DMS 273 treated with DMSO at 0.1 percent for 48 hours (cell line): ENCODE data around the gene GFM1.
"Not testable (repeated sequence)": the region's sequence is repeated elsewhere in the genome, so short reads cannot be mapped to it uniquely, and the experiment has no call there.

Source experiments
- DNase-seq: peaks from one replicate; lab custom pipeline; 2025; lab: John Stamatoyannopoulos, UW

The GFM1 gene

DNA sequence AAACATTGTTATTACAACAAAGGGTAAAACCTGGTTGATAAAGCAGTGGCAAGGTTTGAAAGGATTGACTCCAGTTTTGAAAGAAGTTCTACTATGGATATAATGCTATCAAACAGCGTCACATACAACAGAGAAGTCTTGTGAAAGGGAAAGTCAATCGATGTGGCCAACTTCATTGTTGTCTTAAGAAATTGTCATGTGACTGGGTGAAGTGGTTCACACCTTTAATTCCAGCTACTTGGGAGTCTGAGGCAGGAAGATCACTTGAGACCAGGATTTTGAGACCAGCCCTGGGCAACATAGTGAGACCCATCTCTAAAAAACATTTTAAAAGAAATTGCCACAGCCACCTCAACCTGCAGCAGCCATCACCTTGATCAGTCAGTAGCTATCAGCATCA lies 34.4 kb downstream of the GFM1 start:
- DNase-seq, result no peak

DNA sequence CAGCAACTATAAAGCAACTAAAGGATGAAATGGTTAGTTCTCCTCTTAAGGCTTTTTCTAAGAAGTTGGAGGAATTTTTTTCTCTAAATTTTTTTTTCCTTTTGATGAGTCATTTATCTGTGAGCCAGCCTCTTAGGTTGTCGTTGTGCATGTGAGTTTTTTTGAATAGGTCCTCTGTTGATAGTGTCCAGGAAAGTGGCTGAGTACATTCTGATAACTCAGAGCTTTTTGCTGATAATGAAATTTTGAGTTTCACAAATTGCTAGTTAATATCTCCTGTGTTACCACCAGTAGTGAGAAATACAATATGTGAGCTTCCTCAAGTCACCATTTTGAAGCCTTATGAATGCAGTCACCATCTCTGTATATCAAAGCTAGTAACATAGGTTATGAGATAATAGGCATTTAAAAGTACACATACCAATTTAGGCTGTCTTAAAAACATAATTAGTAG lies 35.2 kb downstream of the GFM1 start:
- no peak for DNase-seq

DNA sequence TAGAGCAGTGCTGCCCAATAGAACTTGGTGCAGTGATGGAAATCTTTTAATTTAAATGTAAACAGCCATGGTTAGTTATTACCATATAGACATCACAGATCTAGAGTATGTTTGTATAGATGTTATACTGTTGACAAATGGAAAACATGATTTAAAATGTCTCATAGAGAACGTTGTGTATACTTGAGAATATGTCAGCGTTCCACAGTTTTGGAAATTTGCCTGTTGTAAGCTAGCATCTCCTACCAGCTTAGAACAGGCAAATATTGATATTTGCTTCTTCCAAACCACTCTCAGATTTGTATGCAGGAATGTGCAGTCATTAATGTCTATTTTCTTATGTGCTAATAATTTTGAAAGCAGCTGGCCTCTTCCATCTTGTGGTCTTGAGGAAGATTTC lies 36.5 kb downstream of the GFM1 start:
- DNase-seq, result no peak

GRCh38 chr3:158683230-158683962 lies 39.1 kb downstream of the GFM1 start:
- DNase-seq, result no peak

GRCh38 chr3:158685159-158685558 lies 40.8 kb downstream of the GFM1 start:
- DNase-seq, result no peak

- DNase-seq, result not testable (repeated sequence)
Observed at GRCh38 chr3:158693866-158694456, 49.6 kb downstream of the GFM1 start.

- DNase-seq, result no peak
Observed at GRCh38 chr3:158696618-158697017, 52.3 kb downstream of the GFM1 start.

- no peak for DNase-seq
Observed at GRCh38 chr3:158700559-158700958, 56.2 kb downstream of the GFM1 start.

DNA sequence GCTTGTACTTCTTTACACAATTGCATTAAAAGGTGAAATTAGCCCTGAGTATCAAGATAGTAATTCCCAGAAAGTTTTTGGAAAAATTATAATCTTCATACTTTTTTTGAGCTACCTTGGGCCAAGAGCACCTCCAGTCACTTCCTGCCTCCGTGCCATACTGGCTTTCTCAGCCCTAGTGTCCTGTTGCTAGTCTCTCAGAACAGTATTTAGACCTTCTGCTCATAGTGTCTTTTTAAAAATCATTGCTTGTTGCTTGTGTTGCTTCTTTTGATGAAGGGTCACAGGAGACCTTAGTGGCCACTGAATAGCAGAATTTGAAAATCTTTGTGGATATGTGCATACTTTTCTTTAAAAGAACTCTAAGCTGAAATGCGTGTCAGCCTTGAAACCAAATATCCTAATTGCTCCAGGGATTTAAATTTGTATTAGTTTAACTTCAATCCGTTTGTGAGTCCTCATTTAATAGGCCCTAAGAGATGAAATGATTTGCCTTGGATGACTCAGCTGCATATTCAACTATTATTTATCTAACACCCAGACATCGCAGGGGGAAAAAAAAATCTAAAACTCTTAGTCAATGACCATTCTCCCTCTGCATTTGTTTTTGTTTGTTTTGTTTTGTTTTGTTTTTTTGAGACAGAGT lies 57.2 kb downstream of the GFM1 start:
- no peak for DNase-seq

DNA sequence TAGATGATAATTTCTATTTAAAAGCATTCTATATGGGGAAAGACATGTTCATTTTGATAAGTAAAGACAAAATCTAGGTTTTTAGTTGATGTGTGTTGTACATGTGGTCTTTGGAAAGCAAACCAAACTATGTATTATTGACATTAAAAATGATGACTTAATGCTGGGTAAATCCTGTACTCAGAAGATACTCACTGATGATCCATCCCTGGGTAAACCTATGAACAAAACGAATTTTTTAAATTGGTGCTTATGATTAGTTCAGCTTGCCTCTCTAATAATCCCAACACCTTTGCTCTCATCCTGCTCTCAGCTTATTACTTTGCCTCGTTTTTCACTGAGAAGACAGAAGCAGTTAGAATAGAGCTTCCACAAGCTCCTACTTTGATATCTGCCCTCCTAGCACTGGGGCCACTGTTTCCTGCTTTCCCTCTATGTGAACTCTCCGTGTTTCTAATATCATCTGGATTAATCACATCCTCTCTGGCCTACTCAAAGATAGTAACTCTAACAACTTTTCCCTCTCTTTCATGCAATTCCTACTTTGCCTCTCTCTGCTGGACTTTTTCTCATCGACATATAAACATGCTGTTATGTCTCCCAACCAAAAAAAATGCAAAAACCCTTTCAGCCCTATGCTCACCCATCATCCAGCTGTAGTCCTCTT lies 58.6 kb downstream of the GFM1 start:
- no peak for DNase-seq

- no peak for DNase-seq
Observed at GRCh38 chr3:158703566-158703965, 59.2 kb downstream of the GFM1 start.

DNA sequence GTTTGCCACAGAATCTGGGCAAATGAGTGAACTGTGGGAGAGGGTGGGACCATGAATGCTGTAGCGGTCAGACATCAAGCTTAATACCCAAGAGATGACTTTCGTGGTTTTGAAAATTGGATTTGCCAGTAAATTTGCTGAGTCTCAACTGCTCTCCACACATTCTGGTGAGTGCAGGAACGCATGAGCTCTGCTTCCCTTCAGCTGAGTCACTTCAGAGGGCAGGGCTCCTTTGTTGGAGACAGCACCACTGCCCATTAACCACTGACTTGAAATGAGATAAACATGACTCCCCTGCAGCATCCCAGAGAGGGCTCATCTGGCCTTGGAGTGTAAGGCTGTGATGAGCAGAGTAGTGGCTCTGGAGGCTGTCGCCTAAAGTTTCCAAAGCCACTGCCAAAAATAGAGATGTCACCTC lies 65.3 kb downstream of the GFM1 start:
- DNase-seq, result no peak

DNA sequence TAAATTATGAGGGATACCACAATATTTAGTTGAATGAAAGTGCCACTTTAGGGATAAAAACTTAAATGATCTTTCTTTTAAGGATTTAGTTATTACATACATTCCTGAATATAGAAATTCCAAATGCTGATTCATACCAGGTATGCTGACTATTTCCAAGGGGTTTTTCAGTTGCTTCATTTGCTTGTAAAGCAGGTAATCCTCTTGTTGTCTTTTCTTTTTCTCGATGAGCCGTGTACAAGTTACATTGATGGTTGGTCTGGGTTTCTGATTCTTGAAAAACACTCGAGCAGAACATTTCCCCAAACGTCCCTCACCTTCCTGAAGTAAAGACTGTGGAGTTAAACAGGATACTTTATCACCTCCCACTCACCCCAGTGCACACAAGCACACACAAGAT lies 66.3 kb downstream of the GFM1 start:
- no peak for DNase-seq

- DNase-seq, result no peak
Observed at GRCh38 chr3:158711886-158712285, 67.6 kb downstream of the GFM1 start.

DNA sequence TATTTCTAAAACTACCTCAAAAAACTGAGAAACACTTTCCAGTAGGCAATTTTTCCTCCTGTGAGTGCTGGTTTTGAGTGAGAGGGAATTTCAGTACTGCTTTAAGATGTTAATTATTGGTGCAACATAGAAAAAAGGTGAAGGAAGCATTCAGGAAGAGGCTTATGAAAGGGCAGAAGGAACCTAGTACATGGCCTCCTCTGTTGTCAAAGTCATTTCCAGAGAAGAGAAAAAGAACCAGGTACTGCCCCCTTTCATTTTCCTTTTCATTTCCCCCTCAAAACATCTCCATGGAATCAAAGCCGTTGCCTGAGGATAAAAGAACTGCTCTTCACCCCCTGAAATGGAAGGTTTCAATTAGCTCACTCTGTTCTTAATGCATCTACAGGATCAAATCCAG lies 68.1 kb downstream of the GFM1 start:
- DNase-seq, result no peak

- DNase-seq, result no peak
Observed at GRCh38 chr3:158713094-158713499, 68.8 kb downstream of the GFM1 start.

GRCh38 chr3:158717576-158717975 lies 73.2 kb downstream of the GFM1 start:
- DNase-seq, result peak; percentile 71

GRCh38 chr3:158718490-158719170 lies 74.3 kb downstream of the GFM1 start:
- DNase-seq, result no peak

- no peak for DNase-seq
Observed at GRCh38 chr3:158722108-158722507, 77.8 kb downstream of the GFM1 start.

GRCh38 chr3:158723991-158724390 lies 79.7 kb downstream of the GFM1 start:
- DNase-seq, result no peak

- DNase-seq, result no peak
Observed at GRCh38 chr3:158725348-158726011, 81.2 kb downstream of the GFM1 start.
